ENCODE measurements around the gene PPM1F. TPM values are rescaled to one million over a fixed set of nuclear protein-coding genes. Genes with fewer than 3 reads are reported as not detected.

The PPM1F gene
- total RNA-seq, 3 donors from 2014 or later: 10.5 to 27.5 (median 14.8) TPM

GRCh38 chr22:21970800-21971617 is 18.4 kb upstream of the PPM1F start:
- intact Hi-C loops (cut with DNase I, micrococcal nuclease): no loop called here
- H3K9me3 ChIP-seq: no peaks in the 10 kb centered on the region
- DNase-seq (no peak), ATAC-seq (no peak)
- no peaks in the 10 kb centered on the region for H3K4me1 ChIP-seq (ENCODE audit: low read depth)
- no peak overlapping the region for H3K4me3 ChIP-seq
- TF ChIP-seq CTCF (IDR thresholded peaks at IDR 0.05): no peak
- H3K36me3 ChIP-seq (ENCODE audit: low read depth): peaks cover 6% of the 10 kb centered on the region

DNA sequence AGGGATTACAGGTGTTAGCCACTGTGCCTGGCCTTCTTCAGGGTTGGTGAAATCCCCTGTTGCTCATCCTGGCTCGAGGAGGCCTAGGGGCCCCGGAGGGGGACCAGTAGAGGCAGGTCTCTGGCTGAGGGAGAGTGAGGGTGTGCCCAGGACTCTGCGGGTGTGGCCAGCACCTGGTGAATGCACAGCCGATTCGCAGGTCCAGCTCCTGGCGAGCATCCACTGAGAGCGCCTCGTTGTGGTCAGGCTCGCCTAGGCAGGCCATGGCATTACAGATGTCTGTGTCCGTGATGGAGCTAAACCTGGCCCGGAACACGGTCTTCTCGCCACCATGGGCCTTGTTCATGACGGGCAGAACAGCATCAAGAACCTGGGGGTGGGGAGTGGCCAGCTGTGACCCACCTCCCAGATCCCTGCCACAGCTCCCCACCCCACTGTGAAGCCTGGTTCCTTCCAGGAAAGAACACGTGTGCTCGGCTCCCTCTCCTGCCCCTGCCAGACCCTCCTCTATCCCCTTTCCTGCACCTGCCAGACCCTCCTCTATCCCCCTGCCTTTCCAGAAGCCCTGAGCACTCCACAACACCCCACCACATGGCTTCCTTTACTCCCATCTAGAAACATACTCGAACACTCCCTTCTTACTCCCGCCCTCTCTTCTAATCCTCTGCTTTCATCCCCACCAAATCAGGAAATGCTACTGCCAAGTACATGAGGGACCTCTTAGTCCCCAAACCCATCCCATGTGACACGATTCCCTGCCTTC is 17.6 kb upstream of the PPM1F start:
- no peak for TF ChIP-seq CTCF (IDR thresholded peaks at IDR 0.05)
- ATAC-seq: no peak
- Histone ChIP-seq H3K4me3 (no peak overlapping the region), H3K9me3 (no peaks in the 10 kb centered on the region), H3K36me3 (ENCODE audit: low read depth) (peaks cover 6% of the 10 kb centered on the region), H3K4me1 (ENCODE audit: low read depth) (no peaks in the 10 kb centered on the region)
- DNase-seq: no peak
- intact Hi-C loops (cut with DNase I, micrococcal nuclease): no loop called here

DNA sequence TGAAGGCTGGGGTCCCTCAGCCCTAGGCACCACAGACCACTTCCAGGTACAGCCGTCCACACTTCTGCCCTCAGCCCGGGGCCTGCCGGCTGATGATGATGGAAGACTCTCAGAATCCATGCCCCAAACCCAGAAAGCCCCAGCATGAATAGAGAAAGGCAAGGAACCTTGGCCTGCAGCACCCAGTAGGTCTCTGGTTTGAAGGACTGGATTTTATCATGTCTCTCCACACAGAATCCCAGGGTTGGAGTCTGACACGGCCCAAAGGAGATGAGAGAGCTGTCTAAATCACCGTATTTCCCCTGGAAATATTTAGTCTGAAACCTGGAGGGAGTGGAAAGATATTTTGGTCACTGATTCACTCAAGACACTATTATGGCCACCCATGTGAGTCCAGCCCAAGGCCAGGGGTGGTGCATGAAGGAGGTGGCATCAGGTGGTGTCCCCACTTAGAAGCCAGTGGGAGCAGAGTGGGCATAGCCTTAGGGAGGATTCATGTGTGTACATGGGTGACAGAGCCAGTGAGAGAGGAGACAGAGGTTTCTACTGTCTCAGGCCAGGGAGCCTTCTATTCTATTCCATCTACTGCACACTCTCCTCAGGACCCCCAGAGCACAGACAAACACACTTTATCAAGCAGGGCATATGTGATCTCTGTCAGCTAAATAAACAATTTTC is 15.9 kb upstream of the PPM1F start:
- H3K4me1 ChIP-seq (ENCODE audit: low read depth): no peaks in the 10 kb centered on the region
- DNase-seq: no peak
- H3K4me3 ChIP-seq: no peak overlapping the region
- no peaks in the 10 kb centered on the region for H3K36me3 ChIP-seq (ENCODE audit: low read depth)
- intact Hi-C loops (cut with DNase I, micrococcal nuclease): no loop called here
- ATAC-seq: no peak
- TF ChIP-seq CTCF (IDR thresholded peaks at IDR 0.05): no peak
- H3K9me3 ChIP-seq: no peaks in the 10 kb centered on the region

DNA sequence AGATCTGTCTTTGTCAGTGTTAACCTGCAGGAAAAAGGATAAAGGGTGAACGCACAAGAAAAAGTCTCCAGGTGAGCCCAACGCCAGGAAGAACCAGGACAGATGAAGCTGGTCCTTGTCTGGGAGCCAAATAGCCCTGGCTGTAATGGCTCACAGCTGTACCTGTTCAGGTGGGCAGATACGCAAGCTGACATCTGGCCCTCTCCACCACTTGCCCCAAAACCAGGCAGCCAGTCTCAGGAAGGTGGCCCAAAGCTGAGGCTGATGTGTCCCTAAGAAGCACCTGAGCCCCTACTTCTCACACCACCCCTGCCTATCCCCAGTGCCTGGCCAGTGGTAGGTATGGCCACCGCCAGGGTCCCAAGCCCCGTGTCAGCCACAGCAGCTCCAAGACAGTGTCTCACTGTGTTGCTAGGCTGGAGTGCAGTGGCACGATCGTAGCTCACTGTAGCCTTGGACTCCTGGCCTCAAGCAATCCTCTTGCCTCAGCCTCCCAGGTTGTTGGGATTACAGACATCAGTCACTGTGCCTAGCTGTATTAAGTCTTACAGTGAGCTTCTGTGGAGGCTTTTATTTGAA is 15.1 kb upstream of the PPM1F start:
- TF ChIP-seq CTCF (IDR thresholded peaks at IDR 0.05): no peak
- Histone ChIP-seq H3K36me3 (ENCODE audit: low read depth) (no peaks in the 10 kb centered on the region), H3K4me1 (ENCODE audit: low read depth) (no peaks in the 10 kb centered on the region), H3K4me3 (no peak overlapping the region), H3K9me3 (no peaks in the 10 kb centered on the region)
- ATAC-seq: no peak
- DNase-seq: no peak
- intact Hi-C loops (cut with DNase I, micrococcal nuclease): no loop called here

GRCh38 chr22:21966643-21967516 is 14.2 kb upstream of the PPM1F start:
- Histone ChIP-seq H3K36me3 (ENCODE audit: low read depth) (no peaks in the 10 kb centered on the region), H3K4me3 (no peak overlapping the region), H3K9me3 (no peaks in the 10 kb centered on the region), H3K4me1 (ENCODE audit: low read depth) (no peaks in the 10 kb centered on the region)
- ATAC-seq: no peak
- intact Hi-C loops (cut with DNase I, micrococcal nuclease): no loop called here
- no peak for DNase-seq
- no peak for TF ChIP-seq CTCF (IDR thresholded peaks at IDR 0.05)
